GM19395 (cell line): ENCODE results near the gene COL9A3.

Source experiments
- ATAC-seq: cut with Tn5 transposase; IDR thresholded peaks from one replicate; pipeline ENCODE4 v1.9.1; 2021; ENCODE audit warnings: mild to moderate bottlenecking, moderate library complexity; ENCODE audit not compliant: unreplicated experiment

Gene COL9A3

GRCh38 chr20:62796699-62797491, 20.0 kb upstream of the COL9A3 start:
- no peak for ATAC-seq

DNA sequence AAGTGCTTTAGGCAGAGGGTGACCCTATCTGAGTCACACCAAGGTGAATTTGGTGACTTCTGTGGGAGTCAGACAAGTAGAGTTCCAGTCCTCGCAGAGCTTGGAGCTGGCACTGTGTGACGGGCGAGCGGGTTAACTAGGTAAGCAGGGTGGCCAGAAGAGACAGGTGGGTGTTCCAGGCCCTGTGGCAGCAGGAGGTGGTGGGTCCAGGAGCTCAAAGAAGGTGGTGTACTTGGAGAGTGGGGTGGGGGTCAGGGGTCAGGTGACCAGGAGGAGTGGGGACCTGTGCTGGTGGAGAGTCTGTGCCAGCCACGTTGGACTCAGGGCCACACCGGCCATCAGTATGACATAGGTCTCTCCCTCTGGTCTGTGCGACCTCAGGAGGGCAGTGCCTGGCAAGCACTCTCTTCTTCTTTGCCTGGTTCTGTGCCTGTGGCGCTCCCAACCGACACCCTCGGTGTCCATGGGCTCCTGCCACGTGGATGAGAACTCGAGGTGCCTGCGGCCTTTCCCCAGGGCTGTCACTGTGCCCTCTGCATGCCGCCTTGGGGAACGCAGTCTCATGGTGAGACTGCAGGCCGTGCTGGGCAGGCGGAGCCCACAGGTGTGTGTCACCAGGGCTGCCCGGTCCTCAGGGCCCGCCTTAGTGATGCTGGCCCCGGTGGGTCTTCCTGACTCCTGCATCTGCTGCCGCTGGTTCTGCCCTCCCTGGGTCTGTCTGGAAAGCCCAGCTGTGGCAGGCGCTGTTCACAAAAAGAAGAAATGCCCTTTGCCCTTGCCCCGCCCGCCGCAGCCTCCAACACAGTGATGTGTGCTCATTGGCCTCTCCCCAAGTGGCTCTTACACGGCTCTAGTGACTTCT, 18.9 kb upstream of the COL9A3 start:
- no peak for ATAC-seq

- ATAC-seq = no peak
These were observed 17.8 kb upstream of the COL9A3 start for GRCh38 chr20:62799036-62799435.

GRCh38 chr20:62799459-62799858, 17.4 kb upstream of the COL9A3 start:
- no peak for ATAC-seq

DNA sequence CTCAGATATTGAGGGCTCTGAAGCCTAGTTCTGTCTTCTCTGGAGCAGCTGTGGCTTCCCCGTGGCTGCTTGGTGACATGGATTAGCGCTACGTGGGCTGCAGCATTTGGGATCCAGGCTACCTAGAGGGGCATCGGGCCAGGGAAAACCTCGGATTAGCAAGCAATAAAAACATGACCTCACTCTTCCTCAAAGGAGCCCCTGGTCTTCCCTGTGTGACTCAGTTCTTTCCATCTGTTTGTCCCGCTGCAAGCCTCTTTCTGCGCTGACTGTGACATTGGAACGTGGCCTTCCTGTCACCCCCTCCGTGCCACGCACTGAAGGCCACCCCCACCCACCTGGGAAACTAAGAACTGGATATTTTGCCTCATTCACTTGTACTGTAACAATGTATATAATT, 17.0 kb upstream of the COL9A3 start:
- ATAC-seq = no peak

DNA sequence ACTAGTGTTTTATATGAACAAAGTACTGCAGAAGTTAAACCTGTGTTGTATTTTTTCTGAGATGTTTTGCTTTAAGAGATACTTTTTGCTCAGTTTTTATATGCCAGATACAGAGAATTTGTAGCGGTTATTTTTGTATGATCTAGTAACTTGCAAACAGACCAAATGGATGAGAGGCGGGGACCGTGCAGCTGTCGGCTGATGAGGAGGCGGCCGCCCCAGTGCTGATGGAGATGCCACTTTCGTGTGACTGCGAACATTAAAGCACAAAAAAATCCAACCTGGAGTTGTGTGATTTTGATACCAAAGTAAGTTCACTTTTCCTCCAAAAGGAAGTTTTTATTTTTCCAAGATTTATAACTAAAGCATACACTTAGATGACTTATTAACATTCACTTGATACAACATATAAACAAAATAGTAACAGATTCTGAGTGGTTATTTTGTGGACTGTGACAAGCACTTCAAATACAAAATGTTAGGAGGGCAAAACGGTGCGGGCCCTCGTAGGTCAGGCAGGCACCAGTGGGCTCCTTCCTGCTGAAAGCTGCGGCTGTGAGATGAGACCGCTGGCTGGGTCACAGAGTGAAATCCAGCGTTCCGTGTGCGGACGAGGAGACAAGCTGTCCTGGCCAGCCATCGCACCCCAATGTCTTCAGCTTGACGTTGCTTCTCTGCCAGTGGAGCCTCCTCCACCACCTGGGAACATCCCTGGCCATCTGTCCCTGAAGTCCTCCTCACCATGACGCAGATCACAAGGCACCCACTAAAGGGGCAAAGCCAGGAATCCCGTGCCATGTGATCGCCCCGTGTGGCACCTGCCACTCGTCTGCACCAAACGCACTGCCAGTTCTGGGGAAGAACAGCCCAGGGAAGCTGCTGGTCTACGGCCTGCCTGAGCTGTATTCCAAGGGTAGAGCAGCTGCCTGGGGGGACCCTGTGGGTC, 16.3 kb upstream of the COL9A3 start:
- ATAC-seq = no peak

GRCh38 chr20:62801284-62802010, 15.4 kb upstream of the COL9A3 start:
- ATAC-seq = no peak

DNA sequence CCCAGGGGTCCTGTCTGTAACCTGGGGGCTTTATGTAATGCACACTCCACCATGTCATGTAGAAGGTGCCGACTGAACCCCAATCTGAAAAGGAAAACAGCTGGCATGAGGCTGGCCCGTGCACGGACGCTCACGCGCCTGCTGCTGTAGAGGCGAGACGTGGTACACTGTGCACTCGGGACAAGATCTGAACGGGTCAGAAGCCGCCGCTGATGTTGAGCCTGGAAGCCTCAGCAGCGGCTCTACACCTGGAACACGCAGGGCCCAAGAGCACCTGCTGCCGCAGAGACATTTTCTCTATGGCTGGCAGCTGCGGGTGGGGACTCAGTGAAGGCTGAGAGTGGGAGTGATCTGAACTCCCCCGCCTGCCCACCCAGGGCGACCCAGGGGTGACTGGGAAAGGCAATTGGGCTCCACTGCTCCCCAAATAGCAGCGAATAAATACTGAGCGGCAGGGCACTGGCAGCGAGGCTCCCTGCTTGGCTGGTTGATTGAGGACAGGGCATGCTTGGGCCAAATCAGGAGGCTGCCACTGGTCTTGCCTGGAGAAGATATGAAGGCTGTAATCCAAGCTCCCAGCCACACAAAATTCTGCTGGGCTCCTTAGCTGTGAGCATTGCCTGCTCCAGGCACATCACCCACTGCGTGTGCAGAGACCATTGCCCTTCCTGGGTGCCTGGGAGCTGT, 14.7 kb upstream of the COL9A3 start:
- no peak for ATAC-seq

- ATAC-seq = no peak
These were observed 12.7 kb upstream of the COL9A3 start for GRCh38 chr20:62804021-62804626.

GRCh38 chr20:62804627-62805154, 12.2 kb upstream of the COL9A3 start, which contains the start of gene OGFR:
Gene OGFR (plus strand): TSS chr20:62804835. CDS start chr20:62804860, 25 bp downstream.
- no peak for ATAC-seq

DNA sequence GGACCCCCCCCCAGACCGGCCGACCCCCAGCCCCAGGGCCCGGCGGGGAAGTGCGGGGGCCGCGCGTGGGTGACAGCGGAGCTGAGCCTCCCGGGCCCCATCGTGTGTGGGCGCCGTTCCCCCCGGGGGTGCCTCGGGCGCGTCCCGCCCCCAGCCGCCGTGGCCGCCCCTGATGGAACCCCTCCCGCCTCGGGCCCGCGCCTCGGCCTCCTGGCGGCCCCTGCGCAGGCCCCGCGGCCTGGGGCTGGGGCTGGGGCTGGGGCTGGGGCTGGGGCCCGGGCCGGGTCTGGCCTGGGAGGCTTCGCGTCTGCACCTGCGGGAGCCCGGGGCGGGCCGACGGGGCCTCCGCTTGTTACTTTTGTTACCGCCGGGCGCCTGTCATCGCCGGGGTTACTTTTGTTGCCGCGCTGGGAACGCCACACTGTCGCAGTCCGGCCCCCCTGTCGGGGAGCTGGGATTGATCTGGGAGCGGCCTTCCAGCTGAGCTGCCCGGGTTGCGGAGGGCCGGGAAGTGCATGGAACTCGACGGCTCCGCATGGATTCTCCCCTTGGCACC, 11.6 kb upstream of the COL9A3 start:
- no peak for ATAC-seq

DNA sequence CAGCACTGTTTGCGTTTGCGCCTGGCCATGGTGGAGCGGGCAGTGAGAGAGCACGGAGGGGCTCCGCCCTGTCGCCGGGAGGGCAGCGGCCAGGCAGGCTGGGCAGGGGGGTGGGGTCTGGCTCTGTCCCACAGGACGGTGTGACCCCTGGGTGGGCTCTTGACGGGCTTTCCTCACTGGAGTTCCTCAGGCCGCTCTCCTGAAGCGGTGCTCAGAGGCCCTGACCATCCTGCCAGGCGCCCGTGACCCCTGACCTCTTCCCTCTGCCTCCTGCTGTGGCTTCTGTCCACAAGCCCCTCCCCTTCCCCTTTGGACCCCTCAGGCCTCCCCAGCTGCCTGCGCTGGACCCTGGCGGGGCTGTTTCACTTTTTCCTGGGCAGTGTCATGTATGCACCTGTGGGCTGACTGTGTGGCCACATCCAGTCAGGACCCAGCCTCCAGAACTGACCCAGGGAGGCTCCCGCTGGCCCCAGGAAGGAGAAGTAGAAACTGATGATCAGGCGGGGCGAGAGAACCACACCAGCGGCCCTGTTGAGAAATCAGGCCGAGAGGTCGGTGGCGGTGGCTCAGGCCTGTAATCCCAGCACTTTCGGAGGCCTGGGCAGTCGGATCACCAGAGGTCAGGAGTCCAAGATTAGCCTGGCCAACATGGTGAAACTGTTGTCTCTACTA, 11.0 kb upstream of the COL9A3 start:
- ATAC-seq = no peak

DNA sequence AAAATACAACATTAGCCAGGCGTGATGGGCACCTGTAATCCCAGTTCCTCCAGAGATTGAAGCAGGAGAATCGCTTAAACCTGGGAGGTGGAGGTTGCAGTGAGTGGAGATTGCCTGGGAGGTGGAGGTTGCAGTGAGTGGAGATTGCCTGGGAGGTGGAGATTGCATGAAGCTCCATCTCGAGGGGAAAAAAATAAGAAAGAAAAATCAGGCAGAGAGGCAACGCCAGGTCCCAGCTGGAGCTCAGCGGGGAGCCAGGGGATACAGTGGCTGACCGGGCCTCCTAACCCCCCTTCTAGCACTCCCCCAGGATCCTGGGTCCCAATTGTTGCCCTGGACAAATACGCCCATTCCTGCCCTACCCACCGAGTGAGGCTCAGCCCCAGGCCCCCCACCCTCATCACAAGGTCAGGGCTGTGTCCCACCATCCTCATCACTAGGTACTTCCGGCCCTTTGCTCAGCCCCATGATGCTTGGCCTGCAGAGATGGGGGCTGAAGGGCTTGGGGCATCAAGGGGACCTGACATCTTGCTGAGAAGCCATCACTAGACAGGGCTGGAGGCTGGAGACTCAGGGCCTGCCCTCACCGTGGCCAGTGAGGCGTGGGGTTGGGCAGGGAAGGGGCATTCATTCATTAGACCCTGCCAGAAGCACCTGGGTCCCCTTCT, 10.3 kb upstream of the COL9A3 start:
- no peak for ATAC-seq

DNA sequence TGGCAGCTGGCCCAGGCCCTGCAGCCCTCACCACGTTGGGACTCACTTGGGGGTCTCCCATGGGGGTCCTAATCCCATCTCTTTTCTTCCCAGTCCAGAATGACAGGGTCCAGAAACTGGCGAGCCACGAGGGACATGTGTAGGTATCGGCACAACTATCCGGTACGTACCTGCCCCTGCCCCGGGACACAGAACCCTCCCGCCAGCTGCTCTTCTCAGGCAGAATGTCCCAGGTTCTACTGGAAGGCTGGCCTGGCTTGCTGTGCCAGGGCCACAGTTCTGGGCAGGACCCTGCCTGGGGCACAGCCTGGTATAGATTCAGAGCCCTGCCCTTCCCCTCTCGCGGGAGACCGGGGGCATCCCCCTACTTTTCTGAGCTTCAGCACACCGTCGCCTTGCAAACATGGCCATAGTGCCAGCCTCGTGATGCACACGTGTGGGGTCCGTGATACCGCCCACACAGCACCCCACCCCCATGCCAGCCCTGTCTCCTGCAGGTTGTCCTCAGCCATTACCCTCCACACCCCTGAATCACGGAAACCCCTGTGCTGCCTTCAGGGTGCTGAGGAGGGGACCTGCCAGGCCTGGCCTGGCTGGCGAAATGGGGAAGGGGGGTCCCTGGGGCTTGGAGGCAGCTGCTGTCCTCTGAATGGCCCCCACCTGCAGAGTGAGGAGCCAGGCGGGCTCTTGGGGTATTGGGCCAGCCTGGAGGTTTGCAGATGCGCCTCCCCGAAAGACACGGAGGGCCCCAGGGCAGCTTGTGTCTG, 9.2 kb upstream of the COL9A3 start:
- ATAC-seq = no peak

- ATAC-seq = no peak
These were observed 8.5 kb upstream of the COL9A3 start for GRCh38 chr20:62808211-62808865.
